HEK293 (cell line): Measurements from ENCODE around the gene GAP43.

Experiments
- CTCF ChIP-seq: fragments of 450-650 bp; formaldehyde crosslinking; IDR thresholded peaks from 2 replicates; pipeline ENCODE4 v1.5.1; 2016; ENCODE audit warnings: missing biosample characterization, missing genetic modification characterization
- INSM2 ChIP-seq: fragments of 450-650 bp; formaldehyde crosslinking; IDR thresholded peaks from 2 replicates; pipeline ENCODE4 v1.5.1; 2016; ENCODE audit warnings: missing biosample characterization, missing genetic modification characterization
- ZNF610 ChIP-seq: fragments of 450-650 bp; formaldehyde crosslinking; IDR thresholded peaks from 2 replicates; pipeline ENCODE4 v1.5.1; 2016; ENCODE audit warnings: missing biosample characterization, missing genetic modification characterization, borderline replicate concordance

- TF ChIP-seq CTCF (tag by site-specific recombination) (no peak), INSM2 (tag by site-specific recombination) (no peak), ZNF610 (tag by site-specific recombination) (no peak)
These were observed 85.8 kb downstream of the GAP43 start for GRCh38 chr3:115709093-115709492.
